ENCODE data around the gene PLEKHM1.

DNA sequence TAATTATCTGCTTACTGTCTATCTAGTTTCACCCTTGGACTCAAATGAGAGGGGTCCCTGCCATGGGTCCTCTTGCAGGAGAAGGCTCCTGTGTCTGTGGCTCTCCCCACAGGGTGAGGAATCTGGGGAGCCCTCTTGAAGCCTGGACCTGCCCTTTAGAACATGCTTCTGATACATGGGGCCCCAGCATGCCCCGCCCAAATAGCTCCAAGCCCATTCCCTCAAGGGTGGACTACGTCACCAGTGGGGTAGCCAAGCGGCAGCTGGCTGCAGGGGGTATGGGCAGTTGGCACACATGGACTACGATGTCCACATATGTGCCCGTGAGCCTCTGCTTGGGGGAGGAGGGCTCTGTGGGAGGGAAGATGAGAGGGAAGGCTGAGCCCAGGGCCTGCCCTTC is 97.1 kb downstream of the PLEKHM1 start:
- TF ChIP-seq, protein P1, sequence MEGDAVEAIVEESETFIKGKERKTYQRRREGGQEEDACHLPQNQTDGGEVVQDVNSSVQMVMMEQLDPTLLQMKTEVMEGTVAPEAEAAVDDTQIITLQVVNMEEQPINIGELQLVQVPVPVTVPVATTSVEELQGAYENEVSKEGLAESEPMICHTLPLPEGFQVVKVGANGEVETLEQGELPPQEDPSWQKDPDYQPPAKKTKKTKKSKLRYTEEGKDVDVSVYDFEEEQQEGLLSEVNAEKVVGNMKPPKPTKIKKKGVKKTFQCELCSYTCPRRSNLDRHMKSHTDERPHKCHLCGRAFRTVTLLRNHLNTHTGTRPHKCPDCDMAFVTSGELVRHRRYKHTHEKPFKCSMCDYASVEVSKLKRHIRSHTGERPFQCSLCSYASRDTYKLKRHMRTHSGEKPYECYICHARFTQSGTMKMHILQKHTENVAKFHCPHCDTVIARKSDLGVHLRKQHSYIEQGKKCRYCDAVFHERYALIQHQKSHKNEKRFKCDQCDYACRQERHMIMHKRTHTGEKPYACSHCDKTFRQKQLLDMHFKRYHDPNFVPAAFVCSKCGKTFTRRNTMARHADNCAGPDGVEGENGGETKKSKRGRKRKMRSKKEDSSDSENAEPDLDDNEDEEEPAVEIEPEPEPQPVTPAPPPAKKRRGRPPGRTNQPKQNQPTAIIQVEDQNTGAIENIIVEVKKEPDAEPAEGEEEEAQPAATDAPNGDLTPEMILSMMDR (conservative IDR thresholded peaks at IDR 0.05; ENCODE audit: low read length) = no peak
- TF ChIP-seq EZH2phosphoT487 (IDR thresholded peaks at IDR 0.05; ENCODE audit: borderline replicate concordance) = no peak
